SU-DHL-6 (cell line): Measurements from ENCODE around the gene ZWILCH.

Experiments used
- EZH2phosphoT487 ChIP-seq: fragments of 200-600 bp; sonication (generic), shearing (Covaris generic); conservative IDR thresholded peaks from 2 replicates; pipeline ENCODE4 v1.6.1; 2018; ENCODE audit warnings: mild to moderate bottlenecking, antibody characterized with exemption, low read length, moderate library complexity, mixed read lengths
- TF ChIP-seq, protein P1 (sequence below): fragments of 200-600 bp; sonication (generic); IDR thresholded peaks from one replicate; pipeline ENCODE4 v1.5.1; 2017; ENCODE audit warnings: antibody characterized with exemption, mild to moderate bottlenecking, low read length, moderate library complexity; ENCODE audit not compliant: insufficient read depth, poor library complexity, severe bottlenecking

DNA sequence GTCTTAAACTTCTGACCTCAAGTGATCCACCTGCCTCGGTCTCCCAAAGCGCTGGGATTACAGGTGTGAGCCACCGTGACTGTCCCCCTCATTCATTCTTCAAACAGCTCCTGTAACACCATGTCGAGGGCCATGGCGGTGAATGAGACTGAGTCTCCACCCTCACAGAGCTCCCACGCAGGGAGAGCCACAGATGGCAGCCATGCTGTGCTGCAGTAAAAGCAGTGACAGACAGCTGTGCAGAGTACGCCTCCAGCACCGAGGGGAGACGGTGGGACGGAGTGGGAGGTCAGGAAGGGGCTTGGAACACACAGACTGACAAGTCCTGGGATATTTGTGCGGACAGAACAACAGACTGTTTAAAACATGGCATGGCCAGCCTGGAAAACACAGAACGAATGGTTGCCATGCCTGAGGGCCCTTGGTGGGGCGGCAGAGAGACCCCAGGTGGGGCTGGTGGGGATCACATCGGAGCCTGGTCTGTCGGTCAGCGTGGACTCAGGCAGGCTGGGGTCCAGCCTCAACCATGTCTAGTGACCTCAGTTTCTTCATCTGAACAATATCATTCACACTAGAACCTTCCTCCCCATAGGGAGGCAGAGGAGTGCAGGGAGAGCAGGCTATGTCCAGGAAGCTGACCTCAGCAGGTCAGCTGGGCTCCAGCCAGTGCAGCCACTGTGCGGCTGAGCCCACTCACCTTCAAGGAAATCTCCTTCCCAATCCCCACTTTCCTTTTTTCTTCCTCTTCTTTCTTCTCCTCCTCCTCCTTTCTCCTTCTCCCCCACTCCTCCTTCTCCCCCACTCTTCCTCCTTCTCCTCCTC, 81.2 kb downstream of the ZWILCH start:
- TF ChIP-seq, protein P1, sequence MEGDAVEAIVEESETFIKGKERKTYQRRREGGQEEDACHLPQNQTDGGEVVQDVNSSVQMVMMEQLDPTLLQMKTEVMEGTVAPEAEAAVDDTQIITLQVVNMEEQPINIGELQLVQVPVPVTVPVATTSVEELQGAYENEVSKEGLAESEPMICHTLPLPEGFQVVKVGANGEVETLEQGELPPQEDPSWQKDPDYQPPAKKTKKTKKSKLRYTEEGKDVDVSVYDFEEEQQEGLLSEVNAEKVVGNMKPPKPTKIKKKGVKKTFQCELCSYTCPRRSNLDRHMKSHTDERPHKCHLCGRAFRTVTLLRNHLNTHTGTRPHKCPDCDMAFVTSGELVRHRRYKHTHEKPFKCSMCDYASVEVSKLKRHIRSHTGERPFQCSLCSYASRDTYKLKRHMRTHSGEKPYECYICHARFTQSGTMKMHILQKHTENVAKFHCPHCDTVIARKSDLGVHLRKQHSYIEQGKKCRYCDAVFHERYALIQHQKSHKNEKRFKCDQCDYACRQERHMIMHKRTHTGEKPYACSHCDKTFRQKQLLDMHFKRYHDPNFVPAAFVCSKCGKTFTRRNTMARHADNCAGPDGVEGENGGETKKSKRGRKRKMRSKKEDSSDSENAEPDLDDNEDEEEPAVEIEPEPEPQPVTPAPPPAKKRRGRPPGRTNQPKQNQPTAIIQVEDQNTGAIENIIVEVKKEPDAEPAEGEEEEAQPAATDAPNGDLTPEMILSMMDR, result no peak
- TF ChIP-seq EZH2phosphoT487, result no peak
